ENCODE measurements around the gene FAM156B.
"Not testable (repeated sequence)": the region's sequence is repeated elsewhere in the genome, so short reads cannot be mapped to it uniquely, and the experiment has no call there.

The FAM156B gene

DNA sequence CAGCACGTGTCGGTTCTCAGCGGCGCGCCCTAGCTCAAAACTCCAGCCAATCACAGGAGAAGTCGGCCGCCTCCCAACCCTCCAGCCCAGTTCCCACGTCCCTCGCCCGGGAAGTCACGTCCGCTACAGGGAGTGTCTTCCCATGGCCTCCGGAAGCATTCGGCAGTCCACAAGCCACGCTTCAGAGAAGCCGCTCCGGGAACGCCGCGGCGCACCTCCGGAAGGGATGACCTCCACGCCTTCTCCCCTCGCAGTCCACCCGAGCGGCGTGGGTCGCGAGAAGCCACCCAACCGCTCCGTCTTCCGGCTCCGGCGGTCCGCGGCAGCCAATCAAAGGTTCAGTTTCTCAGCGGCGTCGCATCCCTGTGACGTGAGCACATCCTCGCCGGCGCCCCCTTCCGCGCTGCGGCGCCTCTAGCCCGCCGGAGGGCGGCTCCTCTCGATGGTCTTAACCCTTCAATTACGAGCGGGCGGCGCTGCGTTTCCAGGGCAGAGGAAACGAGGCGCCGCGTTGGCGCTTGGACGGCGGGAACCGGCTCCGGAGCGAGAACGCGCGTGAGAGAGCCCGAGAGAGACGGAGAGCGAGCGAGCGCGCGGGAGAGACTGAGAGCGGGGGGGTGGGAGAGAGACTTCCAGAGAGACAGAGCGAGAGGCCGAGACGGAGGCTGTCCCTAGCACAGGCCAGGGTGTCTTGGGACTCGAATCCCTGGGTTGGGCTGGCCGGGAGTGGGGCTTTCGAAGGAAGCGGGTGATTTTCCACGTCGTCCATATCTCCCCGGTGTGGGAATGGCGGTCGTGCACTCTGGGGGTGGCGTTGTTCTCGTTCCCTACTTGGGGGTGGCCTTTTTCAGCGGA, at the start of gene FAM156B:
TSS of gene FAM156B (plus strand) at position 476 of the 855 bp plus-strand sequence. CDS start 9,896 bp downstream, outside the sequence.
- DNase-seq: not testable (repeated sequence)

- no peak for DNase-seq
These were observed 44.8 kb upstream of the FAM156B start for GRCh38 chrX:52852110-52852860.

DNA sequence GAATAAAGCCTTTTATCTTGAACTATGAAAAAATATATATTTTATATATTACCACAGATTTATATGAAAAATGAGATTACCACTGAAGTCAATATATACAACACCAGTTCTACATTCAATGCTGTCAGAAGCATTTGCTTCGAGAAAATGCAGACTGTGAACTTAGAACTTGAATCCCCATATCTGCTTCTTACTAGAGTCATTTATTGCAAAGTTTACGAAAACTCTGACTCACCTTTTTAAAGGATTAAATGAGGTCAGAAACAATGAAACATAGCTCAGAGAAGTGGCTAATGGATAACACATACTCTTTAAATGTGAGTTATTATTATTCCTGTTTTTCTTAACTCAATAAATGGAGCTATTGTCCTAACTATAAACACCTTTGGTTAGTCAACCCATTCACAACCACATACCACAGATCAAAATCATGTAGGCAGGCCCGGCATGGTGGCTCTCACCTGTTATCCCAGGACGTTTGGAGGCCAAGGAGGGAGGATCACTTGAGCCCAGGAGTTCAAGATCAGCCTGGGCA, 40.1 kb upstream of the FAM156B start:
- DNase-seq: not testable (repeated sequence)

DNA sequence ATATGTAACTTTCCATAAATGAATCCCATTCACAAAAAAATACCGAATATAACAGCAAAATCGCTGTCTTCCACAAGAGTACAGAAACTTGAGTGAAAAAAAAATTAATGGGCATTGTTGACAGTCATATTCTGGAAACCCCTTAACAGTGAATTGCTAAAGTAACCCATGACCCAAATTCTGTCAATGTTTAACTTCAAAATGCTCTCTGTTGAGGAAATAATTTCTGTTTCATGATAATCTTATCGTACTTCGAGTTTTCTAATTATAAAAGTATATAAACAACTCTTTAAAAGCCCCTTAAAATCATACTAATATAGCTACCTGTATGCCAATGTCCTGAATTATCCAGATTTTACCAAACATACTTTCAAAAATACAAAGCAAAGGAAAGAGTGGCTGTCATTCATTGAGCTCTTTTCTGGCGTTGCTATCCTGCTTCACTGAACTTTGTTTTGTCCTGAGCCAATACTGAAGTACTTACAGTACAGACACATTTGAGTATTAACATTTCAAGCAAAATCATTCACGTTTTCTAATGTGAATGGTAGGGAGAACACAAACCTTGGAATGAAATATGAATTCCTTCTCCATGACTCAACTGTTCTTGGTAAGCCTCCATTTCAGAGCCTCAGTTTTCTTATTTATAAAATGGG, 31.7 kb upstream of the FAM156B start:
- DNase-seq: no peak

DNA sequence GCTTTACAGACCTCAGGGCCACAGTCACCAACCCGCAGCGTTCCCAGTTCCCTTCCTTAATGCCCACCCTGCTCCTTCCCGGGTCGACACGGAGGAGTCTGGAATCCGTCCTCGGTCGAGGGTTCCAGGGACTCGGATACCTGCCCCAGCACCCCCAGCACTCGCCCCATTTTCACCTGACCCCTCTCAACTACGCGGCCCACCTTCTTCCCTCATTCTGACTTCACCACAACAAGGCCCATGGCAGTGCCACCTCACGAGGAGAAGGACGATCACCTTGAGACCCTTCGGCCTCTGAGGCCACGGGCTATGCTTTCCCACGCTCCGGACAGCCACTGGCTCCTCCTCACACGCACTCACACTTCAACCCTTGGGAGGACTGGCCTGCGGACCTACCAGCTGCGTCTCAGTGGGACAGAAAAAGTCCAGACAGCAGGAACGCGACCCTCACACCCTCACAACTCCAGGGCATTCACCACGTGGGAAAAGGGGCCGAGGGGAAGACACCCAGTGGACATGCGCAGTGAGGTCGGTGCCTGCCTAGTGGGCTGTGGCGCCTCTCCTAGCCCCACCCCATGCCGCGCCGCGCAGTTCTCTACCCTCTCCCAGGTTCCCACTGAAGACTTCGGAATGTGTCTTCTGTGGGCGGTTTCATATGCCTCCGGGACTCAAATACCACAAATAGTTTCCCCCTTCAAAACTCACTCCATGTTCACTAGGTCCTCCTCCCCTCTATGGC, 29.4 kb upstream of the FAM156B start, which contains the start of gene XAGE3:
TSS of gene XAGE3 (minus strand) at position 474 of the 739 bp plus-strand sequence. CDS start 950 bp downstream, outside the sequence.
- no peak for DNase-seq

DNA sequence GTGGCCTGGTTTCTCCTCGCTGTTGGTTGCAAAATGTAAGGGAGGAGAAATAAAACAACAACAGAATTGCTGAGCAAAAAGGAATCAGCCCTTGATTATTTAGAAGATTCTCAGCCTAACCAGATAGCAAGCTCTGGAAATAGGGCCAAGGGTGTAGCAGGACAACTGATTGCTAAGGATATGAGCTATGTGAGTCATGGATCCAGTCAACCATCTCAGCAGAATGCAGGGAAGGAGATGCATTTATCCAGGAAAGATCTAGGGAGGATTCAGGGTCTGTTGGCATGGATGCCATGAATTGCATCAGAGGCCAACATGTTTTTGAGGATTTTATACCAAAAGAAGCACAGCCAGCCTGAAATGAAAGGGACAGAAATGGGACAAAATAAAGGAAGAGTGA, 27.1 kb upstream of the FAM156B start:
- no peak for DNase-seq

- not testable (repeated sequence) for DNase-seq
These were observed 23.3 kb upstream of the FAM156B start for GRCh38 chrX:52873825-52874224.

GRCh38 chrX:52874661-52875060, 22.5 kb upstream of the FAM156B start:
- DNase-seq: no peak

GRCh38 chrX:52875436-52875835, 21.7 kb upstream of the FAM156B start:
- DNase-seq: not testable (repeated sequence)

DNA sequence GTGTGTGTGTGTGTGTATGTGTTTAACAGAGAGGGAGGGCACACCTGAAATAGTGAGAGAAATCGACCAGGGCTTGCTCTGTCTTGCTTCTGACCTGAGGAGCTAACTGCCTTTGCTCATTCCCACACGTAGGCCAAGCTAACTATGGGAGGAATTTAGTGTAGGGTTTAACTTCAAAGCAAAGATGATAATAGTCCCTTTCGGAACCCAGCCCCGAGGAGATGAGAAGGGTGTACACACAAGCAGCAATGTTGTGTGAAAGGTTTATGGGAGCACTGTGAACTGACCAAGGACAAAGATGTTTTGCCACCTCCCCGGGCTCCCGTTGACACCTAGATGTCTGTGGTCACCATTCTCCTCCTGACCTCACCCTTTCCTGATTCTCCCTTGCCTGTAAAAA, 20.7 kb upstream of the FAM156B start:
- not testable (repeated sequence) for DNase-seq

GRCh38 chrX:52887459-52887858, 9.7 kb upstream of the FAM156B start:
- DNase-seq: not testable (repeated sequence)

DNA sequence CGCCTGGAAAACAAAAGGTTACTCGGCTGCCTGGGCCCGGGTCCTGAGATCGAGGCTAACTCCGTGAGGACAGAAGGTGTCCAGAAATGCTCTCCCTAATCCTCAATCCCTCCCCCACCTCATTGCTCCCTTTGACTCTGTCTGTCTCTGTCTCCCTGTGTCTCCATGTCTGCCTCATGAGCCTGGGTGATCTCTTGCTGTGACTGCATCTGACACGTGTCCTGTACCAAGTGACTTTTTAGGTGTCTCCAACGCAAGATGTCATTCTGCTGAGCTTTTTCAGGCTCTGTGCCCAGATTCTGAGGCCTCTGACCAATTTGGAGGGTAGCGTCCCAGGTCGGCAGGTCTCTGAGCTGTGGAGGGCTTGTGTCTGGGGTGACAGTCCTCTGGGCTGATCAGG, 9.0 kb upstream of the FAM156B start:
- DNase-seq: not testable (repeated sequence)

DNA sequence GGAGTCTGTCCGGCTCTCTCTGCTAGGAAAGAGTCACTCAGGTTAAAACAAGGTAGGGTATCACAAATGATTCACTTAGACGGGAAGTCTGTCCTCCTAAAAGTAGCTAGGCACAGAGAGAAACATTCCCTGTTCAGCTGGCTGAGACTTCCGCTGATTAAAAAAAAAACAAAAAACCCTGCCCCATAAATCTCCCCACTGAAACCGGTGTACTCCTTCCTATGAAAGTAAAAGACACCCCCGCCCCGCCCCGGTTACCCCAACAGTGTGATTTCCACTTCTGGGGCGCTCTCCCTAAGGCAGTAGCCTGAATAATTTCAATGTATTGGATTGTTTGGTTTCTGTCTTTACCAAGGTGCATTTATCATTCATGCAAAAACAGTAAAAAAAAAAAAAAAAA, 692 bp upstream of the FAM156B start:
- DNase-seq: not testable (repeated sequence)

GRCh38 chrX:52905531-52905930, 8.4 kb downstream of the FAM156B start:
- DNase-seq: not testable (repeated sequence)

GRCh38 chrX:52906072-52906471, 8.9 kb downstream of the FAM156B start:
- DNase-seq: not testable (repeated sequence)

DNA sequence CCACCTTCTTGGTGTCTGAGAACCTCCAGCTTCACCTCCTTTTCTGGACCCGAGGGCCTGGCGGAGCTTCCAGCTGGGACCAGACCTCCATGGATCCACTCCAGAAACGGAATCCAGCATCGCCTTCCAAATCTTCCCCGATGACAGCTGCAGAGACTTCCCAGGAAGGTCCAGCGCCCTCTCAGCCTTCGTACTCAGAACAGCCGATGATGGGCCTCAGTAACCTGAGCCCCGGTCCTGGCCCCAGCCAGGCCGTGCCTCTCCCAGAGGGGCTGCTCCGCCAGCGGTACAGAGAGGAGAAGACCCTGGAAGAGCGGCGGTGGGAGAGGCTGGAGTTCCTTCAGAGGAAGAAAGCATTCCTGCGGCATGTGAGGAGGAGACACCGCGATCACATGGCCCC, 10.0 kb downstream of the FAM156B start:
- DNase-seq: not testable (repeated sequence)

DNA sequence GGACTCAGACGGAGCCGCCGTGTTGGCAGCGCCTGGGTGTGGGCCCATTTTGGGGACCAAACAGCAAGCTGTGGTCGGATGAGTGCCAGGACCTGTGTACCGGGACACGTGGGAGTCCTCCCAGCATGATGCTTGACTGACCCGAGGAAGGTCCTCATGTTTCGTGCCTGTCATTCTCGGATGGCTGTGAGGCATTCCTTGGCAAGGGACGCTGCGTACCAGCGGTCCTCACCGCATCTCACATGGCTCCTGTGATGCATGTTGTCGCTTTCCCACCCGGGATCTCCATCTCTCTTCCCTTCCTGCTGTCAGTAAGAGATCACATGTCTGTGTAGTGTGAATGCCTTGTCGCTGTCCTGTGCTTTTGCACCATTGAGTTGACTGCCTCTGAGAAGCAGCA, 10.8 kb downstream of the FAM156B start:
- DNase-seq: not testable (repeated sequence)

DNA sequence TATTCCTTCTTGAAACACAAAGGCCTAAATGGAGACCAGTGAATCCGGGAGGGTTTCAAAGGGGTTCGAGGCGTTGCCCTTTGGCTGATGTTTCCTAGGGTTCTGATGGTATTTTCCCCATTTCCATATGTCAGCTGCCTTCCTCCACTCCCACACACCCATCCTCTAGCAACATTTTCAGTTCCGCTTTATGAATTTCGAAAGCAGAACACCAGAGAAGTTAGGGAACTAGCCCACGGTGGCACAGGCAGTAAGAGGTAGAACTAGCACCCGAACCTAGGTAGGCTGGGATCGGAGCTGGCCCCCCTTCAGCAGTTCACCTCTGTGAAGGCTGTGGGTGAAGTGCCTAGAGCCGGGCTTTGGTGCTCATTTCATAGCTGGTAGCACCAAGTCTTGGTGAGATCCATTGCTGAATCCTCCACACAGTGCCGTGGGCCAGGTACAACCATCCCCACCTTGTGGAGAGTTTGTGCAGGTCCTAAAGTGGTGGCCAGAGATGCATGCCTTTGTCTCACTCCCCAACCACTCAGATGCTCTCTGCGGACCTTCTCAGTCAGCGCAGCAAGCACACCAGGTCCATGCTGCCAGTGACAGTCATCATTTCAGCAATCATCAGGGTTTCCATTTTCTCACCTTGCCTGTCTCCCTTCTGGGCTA, 12.3 kb downstream of the FAM156B start:
- DNase-seq: not testable (repeated sequence)

- not testable (repeated sequence) for DNase-seq
These were observed 16.6 kb downstream of the FAM156B start for GRCh38 chrX:52913681-52914080.

DNA sequence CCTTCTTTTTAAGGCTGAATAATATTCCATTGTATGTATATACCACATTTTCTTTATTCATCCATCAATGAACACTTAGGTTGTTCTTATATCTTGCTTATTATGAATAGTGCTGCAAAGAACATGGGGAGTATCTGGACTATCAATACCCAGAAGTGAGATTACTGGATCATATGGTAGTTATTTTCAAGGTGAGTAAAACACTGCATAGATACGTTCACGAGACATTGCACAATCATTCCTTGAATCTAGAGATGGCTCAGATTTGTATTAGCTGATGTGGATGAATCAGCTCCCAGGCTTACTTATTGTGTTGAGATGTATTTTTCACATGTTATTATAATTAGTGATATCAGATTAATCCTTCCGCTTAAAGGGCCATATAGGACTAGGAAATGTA, 17.6 kb downstream of the FAM156B start:
- DNase-seq: not testable (repeated sequence)

GRCh38 chrX:52923781-52924241, 26.7 kb downstream of the FAM156B start:
- DNase-seq: no peak

Measured in DMS79 treated with DMSO at 0.1 percent for 48 hours (cell line).